Peyer's patch (tissue), 4 donors: ENCODE results near the gene FABP6. TPM values are rescaled to one million over a fixed set of nuclear protein-coding genes. Genes with fewer than 3 reads are reported as not detected.

Experiments
- DNase-seq, 3 donors: peaks; one replicate each; pipeline ENCODE4 v3.0.0-alpha.2; 2017 to 2019
- H3K27ac ChIP-seq, 4 donors: fragments of 200-600 bp; sonication (generic); one replicate each; pipeline ENCODE4 v1.5.1; 2016 to 2019
- H3K27me3 ChIP-seq, 2 donors: fragments of 200-600 bp; sonication (generic); one replicate each; pipeline ENCODE4 v1.5.1; 2019
- H3K36me3 ChIP-seq, 3 donors: fragments of 200-600 bp; sonication (generic); one replicate each; pipeline ENCODE4 v1.5.1; 2016 to 2019
- H3K4me1 ChIP-seq, 4 donors: fragments of 200-600 bp; sonication (generic); one replicate each; pipeline ENCODE4 v1.5.1; 2016 to 2019
- H3K4me3 ChIP-seq, 4 donors: fragments of 200-600 bp; sonication (generic); 1 replicate in 3 of 4; 2 replicates in 1 of 4; pipeline ENCODE4 v1.5.1; 2016 to 2019; ENCODE audit warnings: mild to moderate bottlenecking in 1 of 4
- H3K9me3 ChIP-seq, 4 donors: fragments of 200-600 bp; sonication (generic); one replicate each; pipeline ENCODE4 v1.5.1; 2016 to 2019; ENCODE audit warnings: mild to moderate bottlenecking in 1 of 4
- CTCF ChIP-seq, 6 experiments: fragments of 450-650 bp in 4 of 6; fragments of 200-600 bp in 2 of 6; sonication (generic) in 1 of 6; IDR thresholded peaks; one replicate each; pipeline ENCODE4 v1.5.1; 2017 to 2019; ENCODE audit warnings: antibody characterized with exemption in 6 of 6, mild to moderate bottlenecking in 3 of 6, moderate library complexity in 1 of 6
- POLR2A ChIP-seq, 2 donors: fragments of 450-650 bp; IDR thresholded peaks; one replicate each; pipeline ENCODE4 v1.5.1; 2017; ENCODE audit warnings: antibody characterized with exemption in 2 of 2, mild to moderate bottlenecking in 2 of 2, moderate library complexity in 2 of 2
- total RNA-seq, 4 donors: library from RNA; depleted of rRNA; stranded (reverse); fragments of >200 nt; gene quantifications; one replicate each; pipeline ENCODE4 v1.1.0, GENCODE V29; 2016

The FABP6 gene
- total RNA-seq, 4 donors from 2014 or later, result 1,180 to 6,474 (median 2,517) TPM

GRCh38 chr5:160197341-160198144 lies 31.8 kb upstream of the FABP6 start:
- no peak overlapping the region for H3K4me3 ChIP-seq
- H3K9me3 ChIP-seq, result no peaks in the 10 kb centered on the region
- no peak for DNase-seq
- no peak overlapping the region for H3K27ac ChIP-seq
- H3K27me3 ChIP-seq, result no peaks in the 10 kb centered on the region
- no peaks in the 10 kb centered on the region for H3K36me3 ChIP-seq
- TF ChIP-seq CTCF (IDR thresholded peaks at IDR 0.05) (no peak), POLR2A (IDR thresholded peaks at IDR 0.05) (no peak)
- peaks cover 0 to 12% (median 5%) of the 10 kb centered on the region in 4 donors for H3K4me1 ChIP-seq

DNA sequence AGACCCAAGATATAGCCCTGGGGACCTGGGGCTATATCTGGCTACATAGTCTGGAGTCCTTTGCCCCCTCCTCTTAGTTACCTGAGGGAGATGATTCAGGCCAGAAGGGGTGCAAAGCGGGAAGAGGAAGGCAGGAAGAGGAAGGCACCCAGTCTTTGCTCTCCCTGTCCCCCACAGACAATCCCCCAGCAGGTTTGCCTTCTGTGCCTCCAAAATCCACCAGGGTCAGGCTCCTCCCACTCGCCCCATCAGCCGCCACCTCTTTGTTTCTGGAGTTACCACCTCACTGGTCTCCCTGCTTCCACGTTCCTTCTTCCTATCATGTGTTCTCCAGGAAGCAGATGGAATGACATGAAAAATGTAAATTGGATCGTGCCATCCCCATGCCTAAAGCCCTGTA lies 31.2 kb upstream of the FABP6 start:
- H3K36me3 ChIP-seq, result no peaks in the 10 kb centered on the region
- H3K27me3 ChIP-seq, result no peaks in the 10 kb centered on the region
- no peak for DNase-seq
- H3K4me1 ChIP-seq, result peaks cover 0 to 12% (median 5%) of the 10 kb centered on the region in 4 donors
- H3K4me3 ChIP-seq, result no peak overlapping the region
- H3K27ac ChIP-seq, result no peak overlapping the region
- H3K9me3 ChIP-seq, result no peaks in the 10 kb centered on the region
- TF ChIP-seq POLR2A (IDR thresholded peaks at IDR 0.05), result no peak
- no peak for TF ChIP-seq CTCF (IDR thresholded peaks at IDR 0.05)

DNA sequence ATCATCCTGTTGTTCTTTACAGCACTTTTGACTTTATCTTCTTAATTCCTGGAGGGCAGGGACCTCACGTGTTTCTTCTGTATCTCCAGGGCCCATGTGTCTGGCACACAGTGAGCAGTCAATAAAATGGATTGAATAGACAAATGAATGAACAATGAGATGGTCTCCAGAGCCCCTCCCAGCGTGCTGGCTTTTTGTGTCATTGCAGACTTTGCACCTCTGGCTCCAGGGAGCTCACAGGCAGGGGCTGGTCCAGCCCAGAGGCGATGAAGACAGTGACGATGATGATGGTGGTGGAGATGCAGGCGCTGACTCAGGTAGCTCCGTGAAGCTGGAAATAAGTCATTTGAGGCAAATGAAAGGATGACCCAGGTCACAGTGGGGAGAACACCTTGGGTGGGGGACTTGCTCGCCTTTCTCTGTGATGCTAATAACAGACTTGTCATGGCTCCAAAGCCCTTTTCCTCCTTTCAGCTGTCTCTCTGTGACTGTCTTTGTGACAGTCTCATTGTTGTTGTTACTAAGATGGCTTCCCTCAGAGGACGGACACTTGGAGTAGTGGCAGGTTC lies 30.4 kb upstream of the FABP6 start:
- Histone ChIP-seq H3K9me3 (no peaks in the 10 kb centered on the region), H3K4me1 (peaks cover 0 to 12% (median 5%) of the 10 kb centered on the region in 4 donors), H3K4me3 (peak overlapping the region; percentile 20 to 50 (median 40)), H3K27me3 (no peaks in the 10 kb centered on the region), H3K27ac (peak overlapping the region in 1 of 4 donors; percentile 49), H3K36me3 (no peaks in the 10 kb centered on the region)
- no peak for TF ChIP-seq POLR2A (IDR thresholded peaks at IDR 0.05)
- TF ChIP-seq CTCF (IDR thresholded peaks at IDR 0.05), result no peak
- no peak for DNase-seq

- no peaks in the 10 kb centered on the region for H3K36me3 ChIP-seq
- peak; percentile 55 to 95 (median 94) for TF ChIP-seq CTCF (IDR thresholded peaks at IDR 0.05)
- no peak for TF ChIP-seq POLR2A (IDR thresholded peaks at IDR 0.05)
- H3K4me1 ChIP-seq, result peaks cover 0 to 12% (median 5%) of the 10 kb centered on the region in 4 donors
- H3K27me3 ChIP-seq, result no peaks in the 10 kb centered on the region
- H3K27ac ChIP-seq, result peak overlapping the region in 2 of 4 donors; percentile 20 to 49
- DNase-seq, result peak; percentile 43 to 87 (median 79)
- peak overlapping the region; percentile 20 to 50 (median 40) for H3K4me3 ChIP-seq
- no peaks in the 10 kb centered on the region for H3K9me3 ChIP-seq
These were observed 29.8 kb upstream of the FABP6 start for GRCh38 chr5:160199410-160199911.

DNA sequence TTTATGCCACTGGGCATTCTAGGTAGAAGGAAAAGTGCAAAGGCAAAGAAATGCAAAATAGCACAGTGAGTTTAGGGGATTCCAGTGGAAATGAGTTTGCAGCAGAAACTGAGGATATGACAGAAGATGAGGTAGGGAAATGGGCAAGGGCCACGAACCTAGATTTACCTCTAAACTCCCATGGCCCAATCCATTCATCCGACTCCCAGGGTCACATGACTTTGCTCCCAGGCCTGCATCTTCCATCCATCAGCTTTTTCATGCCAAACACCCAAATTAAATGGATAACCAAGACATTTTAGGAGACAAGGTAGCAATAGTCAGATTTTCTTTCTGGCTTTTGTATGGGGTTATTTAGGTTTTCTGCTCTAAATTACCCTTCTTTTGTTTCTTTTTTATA lies 22.2 kb upstream of the FABP6 start:
- no peak overlapping the region for H3K27ac ChIP-seq
- DNase-seq, result no peak

More for the DNA sequence above, 22.2 kb upstream of the FABP6 start:
- no peaks in the 10 kb centered on the region for H3K9me3 ChIP-seq
- no peak for TF ChIP-seq POLR2A (IDR thresholded peaks at IDR 0.05)
- no peak for TF ChIP-seq CTCF (IDR thresholded peaks at IDR 0.05)
- no peak overlapping the region for H3K4me3 ChIP-seq
- no peaks in the 10 kb centered on the region for H3K27me3 ChIP-seq
- peaks cover 0 to 8% (median 2%) of the 10 kb centered on the region in 4 donors for H3K4me1 ChIP-seq
- no peaks in the 10 kb centered on the region for H3K36me3 ChIP-seq
